Astrocyte of the hippocampus (primary cell): Measurements from ENCODE around the gene ZEB2.
A peak's percentile ranks its signal among the peaks of the same experiment; 100 is the strongest.

ENCODE experiments used
- DNase-seq: peaks from one replicate; pipeline ENCODE4 v3.0.0; 2011; ENCODE audit warnings: low read depth, low spot score

ZEB2 gene

GRCh38 chr2:144452169-144452988, 67.5 kb downstream of the ZEB2 start:
- DNase-seq: peak; percentile 70

- DNase-seq: no peak
Measured at GRCh38 chr2:144451443-144451842, 68.5 kb downstream of the ZEB2 start.

- no peak for DNase-seq
Measured at GRCh38 chr2:144449028-144449406, 70.9 kb downstream of the ZEB2 start.

GRCh38 chr2:144448389-144449027, 71.4 kb downstream of the ZEB2 start:
- DNase-seq: no peak

- no peak for DNase-seq
Measured at GRCh38 chr2:144447535-144447934, 72.4 kb downstream of the ZEB2 start.

GRCh38 chr2:144446136-144446535, 73.8 kb downstream of the ZEB2 start:
- no peak for DNase-seq

- DNase-seq: no peak
Measured at GRCh38 chr2:144445196-144445595, 74.7 kb downstream of the ZEB2 start.

GRCh38 chr2:144443837-144444817, 75.8 kb downstream of the ZEB2 start:
- DNase-seq: no peak

- DNase-seq: no peak
Measured at GRCh38 chr2:144441711-144442141, 78.2 kb downstream of the ZEB2 start.

GRCh38 chr2:144439993-144440392, 79.9 kb downstream of the ZEB2 start:
- no peak for DNase-seq

- no peak for DNase-seq
Measured at GRCh38 chr2:144438801-144439631, 80.9 kb downstream of the ZEB2 start.

GRCh38 chr2:144437636-144438035, 82.3 kb downstream of the ZEB2 start:
- no peak for DNase-seq

GRCh38 chr2:144434425-144435222, 85.3 kb downstream of the ZEB2 start:
- DNase-seq: no peak

- no peak for DNase-seq
Measured at GRCh38 chr2:144432921-144433320, 87.0 kb downstream of the ZEB2 start.

- DNase-seq: no peak
Measured at GRCh38 chr2:144431998-144432397, 87.9 kb downstream of the ZEB2 start.

GRCh38 chr2:144431392-144431783, 88.5 kb downstream of the ZEB2 start:
- no peak for DNase-seq

- DNase-seq: peak; percentile 75
Measured at GRCh38 chr2:144430722-144431391, 89.1 kb downstream of the ZEB2 start.

- no peak for DNase-seq
Measured at GRCh38 chr2:144429396-144430112, 90.4 kb downstream of the ZEB2 start.

- DNase-seq: peak; percentile 76
Measured at GRCh38 chr2:144426981-144427479, 92.9 kb downstream of the ZEB2 start.
